Gastroesophageal sphincter (tissue), 3 donors: ENCODE measurements around the gene PNMA6E.

Experiments
- EP300 ChIP-seq: sonication (generic); formaldehyde crosslinking; IDR thresholded peaks from one replicate; pipeline ENCODE4 v1.6.1; 2017; ENCODE audit warnings: antibody characterized with exemption, mild to moderate bottlenecking
- POLR2A ChIP-seq, 2 donors: fragments of 450-650 bp; IDR thresholded peaks; one replicate each; pipeline ENCODE4 v1.6.1; 2017; ENCODE audit warnings: antibody characterized with exemption in 2 of 2, mild to moderate bottlenecking in 2 of 2, moderate library complexity in 1 of 2
- POLR2AphosphoS5 ChIP-seq: sonication (generic); formaldehyde crosslinking; IDR thresholded peaks from one replicate; pipeline ENCODE4 v1.6.1; 2017; ENCODE audit warnings: antibody characterized with exemption
- TF ChIP-seq, protein P1 (sequence below), 4 experiments: fragments of 200-600 bp in 2 of 4; fragments of 450-650 bp in 2 of 4; sonication (generic) in 1 of 4; IDR thresholded peaks; one replicate each; pipeline ENCODE4 v1.5.1; 2017 to 2019; ENCODE audit warnings: antibody characterized with exemption in 4 of 4, mild to moderate bottlenecking in 2 of 4, moderate library complexity in 2 of 4

GRCh38 chrX:153374426-153374825 lies 26.7 kb downstream of the PNMA6E start:
- TF ChIP-seq, protein P1, sequence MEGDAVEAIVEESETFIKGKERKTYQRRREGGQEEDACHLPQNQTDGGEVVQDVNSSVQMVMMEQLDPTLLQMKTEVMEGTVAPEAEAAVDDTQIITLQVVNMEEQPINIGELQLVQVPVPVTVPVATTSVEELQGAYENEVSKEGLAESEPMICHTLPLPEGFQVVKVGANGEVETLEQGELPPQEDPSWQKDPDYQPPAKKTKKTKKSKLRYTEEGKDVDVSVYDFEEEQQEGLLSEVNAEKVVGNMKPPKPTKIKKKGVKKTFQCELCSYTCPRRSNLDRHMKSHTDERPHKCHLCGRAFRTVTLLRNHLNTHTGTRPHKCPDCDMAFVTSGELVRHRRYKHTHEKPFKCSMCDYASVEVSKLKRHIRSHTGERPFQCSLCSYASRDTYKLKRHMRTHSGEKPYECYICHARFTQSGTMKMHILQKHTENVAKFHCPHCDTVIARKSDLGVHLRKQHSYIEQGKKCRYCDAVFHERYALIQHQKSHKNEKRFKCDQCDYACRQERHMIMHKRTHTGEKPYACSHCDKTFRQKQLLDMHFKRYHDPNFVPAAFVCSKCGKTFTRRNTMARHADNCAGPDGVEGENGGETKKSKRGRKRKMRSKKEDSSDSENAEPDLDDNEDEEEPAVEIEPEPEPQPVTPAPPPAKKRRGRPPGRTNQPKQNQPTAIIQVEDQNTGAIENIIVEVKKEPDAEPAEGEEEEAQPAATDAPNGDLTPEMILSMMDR (IDR thresholded peaks at IDR 0.05), result no peak
- TF ChIP-seq EP300, result no peak
- no peak for TF ChIP-seq POLR2AphosphoS5
- TF ChIP-seq POLR2A (IDR thresholded peaks at IDR 0.05), result no peak
